Lung microvascular endothelial cell (primary cell): Measurements from ENCODE around the gene GATA3. TPM values are rescaled to one million over a fixed set of nuclear protein-coding genes. Genes with fewer than 3 reads are reported as not detected.
A peak's percentile ranks its signal among the peaks of the same experiment; 100 is the strongest.
"Not testable (repeated sequence)": the region's sequence is repeated elsewhere in the genome, so short reads cannot be mapped to it uniquely, and the experiment has no call there.

Experiments
- DNase-seq, 2 donors: peaks; one replicate each; pipeline versions ENCODE4 v3.0.0 to v3.0.0-alpha.2; 2010; ENCODE audit warnings: low read depth in 2 of 2
- total RNA-seq: library from RNA; depleted of rRNA; stranded (reverse); fragments of >200 nt; gene quantifications from 2 replicates; pipeline ENCODE4 v1.2.1, GENCODE V29; 2014

GATA3 gene
- total RNA-seq, result under 0.01 TPM in 2 replicates

GRCh38 chr10:8054494-8055407 is at the start of gene GATA3:
Gene GATA3 (plus strand): TSS chr10:8054688. CDS start chr10:8055656, 968 bp downstream.
- DNase-seq, result peak; percentile 37 to 42

GRCh38 chr10:8006274-8006999 is 48.1 kb upstream of the GATA3 start:
- DNase-seq, result no peak

GRCh38 chr10:8009031-8009430 is 45.5 kb upstream of the GATA3 start:
- DNase-seq, result no peak

GRCh38 chr10:8013006-8013405 is 41.5 kb upstream of the GATA3 start:
- DNase-seq, result no peak

GRCh38 chr10:8013619-8014018 is 40.9 kb upstream of the GATA3 start:
- DNase-seq, result no peak

- DNase-seq, result no peak
Measured at GRCh38 chr10:8014649-8015048, 39.8 kb upstream of the GATA3 start.

- peak in 1 of 2 donors; percentile 39 for DNase-seq
Measured at GRCh38 chr10:8017277-8017676, 37.2 kb upstream of the GATA3 start.

GRCh38 chr10:8023321-8023720 is 31.2 kb upstream of the GATA3 start:
- no peak for DNase-seq

- DNase-seq, result no peak
Measured at GRCh38 chr10:8023851-8024250, 30.6 kb upstream of the GATA3 start.

GRCh38 chr10:8026349-8027259 is 27.9 kb upstream of the GATA3 start:
- no peak for DNase-seq

GRCh38 chr10:8031211-8031610 is 23.3 kb upstream of the GATA3 start:
- DNase-seq, result not testable (repeated sequence)

GRCh38 chr10:8032558-8032957 is 21.9 kb upstream of the GATA3 start:
- DNase-seq, result no peak

GRCh38 chr10:8033812-8034465 is 20.5 kb upstream of the GATA3 start:
- DNase-seq, result no peak

GRCh38 chr10:8034466-8035005 is 20.0 kb upstream of the GATA3 start:
- DNase-seq, result no peak

GRCh38 chr10:8035006-8035640 is 19.4 kb upstream of the GATA3 start:
- no peak for DNase-seq

GRCh38 chr10:8035641-8036470 is 18.6 kb upstream of the GATA3 start:
- no peak for DNase-seq

- DNase-seq, result no peak
Measured at GRCh38 chr10:8036506-8037198, 17.8 kb upstream of the GATA3 start.

- no peak for DNase-seq
Measured at GRCh38 chr10:8037199-8037801, 17.2 kb upstream of the GATA3 start.
